Stimulated activated CD8-positive, alpha-beta memory T cell treated with anti-CD3 and anti-CD28 coated beads, Interleukin-15, amount 100 ng/mL, for 1 hour (primary cell): ENCODE data around the gene BANP.

ENCODE experiments used
- DNase-seq: peaks from one replicate; pipeline ENCODE4 v3.0.0-alpha.2; 2020; ENCODE audit warnings: low read depth

The BANP gene

DNA sequence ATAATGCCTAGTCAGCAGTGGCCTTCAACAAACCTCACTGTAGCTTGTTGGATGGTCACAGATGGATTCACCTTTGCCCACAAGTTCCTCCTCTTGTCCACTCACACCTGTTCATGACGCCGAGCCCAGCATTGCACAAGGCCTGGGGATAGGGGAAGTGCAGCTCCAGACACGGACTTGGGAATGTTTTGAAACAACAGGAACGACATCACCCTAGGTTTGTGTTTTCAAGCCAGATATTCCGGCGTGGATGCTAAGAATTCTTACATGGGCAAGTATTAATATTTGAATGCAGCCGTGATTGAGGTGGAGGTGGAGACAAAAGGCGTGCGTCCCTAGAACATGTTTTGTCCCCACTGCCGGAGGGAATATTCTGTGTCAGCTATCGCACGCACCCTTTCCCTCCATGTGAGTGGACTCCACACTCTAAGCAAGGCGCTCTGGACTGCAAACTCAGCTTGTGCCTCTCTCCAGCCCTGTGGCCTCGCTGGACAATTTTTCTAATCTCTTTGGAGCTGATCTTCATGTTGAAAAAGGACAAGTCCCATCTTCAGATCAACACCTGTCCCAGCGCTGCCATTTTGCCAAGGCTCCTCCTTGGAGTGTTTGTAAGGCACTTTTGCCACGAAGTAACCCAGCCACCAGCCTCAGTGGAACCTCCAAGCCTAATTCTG, 2.0 kb upstream of the BANP start:
- DNase-seq: no peak

DNA sequence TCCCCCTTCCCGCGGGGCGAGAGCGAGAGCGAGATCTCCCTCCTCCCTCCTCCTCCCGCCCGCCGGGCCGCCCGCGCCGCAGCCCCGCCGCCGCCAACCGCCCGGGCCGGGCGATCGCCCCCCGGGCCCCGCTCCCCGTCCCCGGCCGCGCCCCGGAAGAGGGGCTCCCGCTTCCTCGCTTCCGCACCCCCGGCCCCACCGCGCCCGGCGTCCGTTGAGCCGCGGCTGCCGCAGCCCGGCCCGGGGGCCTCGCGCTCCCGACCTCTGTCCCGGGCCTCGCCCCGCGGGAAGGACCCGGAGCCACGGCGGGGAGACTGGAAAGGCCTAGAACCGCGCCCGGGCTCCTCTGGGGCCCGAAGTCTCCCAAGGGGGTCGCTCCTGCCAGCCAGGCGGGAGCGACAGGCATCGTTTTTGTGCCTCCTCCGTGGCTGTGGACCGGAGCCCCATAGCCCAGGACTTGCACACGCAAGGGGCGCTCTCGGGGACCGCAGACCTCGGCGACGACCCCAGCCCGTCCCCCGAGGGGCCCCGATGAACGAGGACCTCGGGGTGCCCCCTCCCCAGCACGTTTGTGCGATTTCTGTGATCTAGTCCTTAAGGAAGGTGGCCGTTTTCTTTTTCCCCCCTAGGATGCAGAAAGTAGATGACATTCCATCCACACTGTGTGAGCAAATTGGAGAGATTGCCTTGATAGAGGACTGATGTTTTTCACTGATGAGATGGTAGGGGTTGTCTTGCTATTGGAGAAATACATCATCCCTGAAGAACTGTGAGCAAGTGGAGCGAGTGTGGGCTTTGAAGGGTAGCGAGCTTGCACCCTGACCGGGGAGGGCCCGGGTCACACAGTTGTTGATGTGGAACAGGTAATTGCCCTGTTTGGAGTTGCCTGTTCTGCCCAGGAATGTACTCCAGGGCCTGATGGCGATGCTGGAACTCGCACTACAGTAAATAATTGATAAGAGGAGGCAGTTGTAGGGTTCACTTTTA, 611 bp downstream of the BANP start:
- DNase-seq: no peak

DNA sequence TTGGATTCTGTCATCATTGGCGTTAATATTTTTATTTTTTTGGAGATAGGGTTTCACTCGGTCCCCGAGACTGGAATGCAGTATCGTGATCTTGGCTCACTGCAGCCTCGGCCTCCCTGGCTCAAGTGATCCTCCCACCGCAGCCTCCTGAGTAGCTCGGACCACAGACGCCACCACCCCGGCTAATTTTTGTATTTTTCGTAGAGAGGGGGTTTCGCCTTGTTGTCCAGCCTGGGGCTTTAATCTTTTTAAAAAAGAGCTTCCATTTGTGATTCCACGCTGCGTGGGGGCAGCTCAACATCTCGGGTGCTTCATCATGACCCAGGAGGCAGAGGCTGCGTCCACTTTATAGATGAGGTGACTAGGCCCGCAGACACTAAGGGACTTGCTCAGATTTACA, 1.5 kb downstream of the BANP start:
- DNase-seq: no peak

DNA sequence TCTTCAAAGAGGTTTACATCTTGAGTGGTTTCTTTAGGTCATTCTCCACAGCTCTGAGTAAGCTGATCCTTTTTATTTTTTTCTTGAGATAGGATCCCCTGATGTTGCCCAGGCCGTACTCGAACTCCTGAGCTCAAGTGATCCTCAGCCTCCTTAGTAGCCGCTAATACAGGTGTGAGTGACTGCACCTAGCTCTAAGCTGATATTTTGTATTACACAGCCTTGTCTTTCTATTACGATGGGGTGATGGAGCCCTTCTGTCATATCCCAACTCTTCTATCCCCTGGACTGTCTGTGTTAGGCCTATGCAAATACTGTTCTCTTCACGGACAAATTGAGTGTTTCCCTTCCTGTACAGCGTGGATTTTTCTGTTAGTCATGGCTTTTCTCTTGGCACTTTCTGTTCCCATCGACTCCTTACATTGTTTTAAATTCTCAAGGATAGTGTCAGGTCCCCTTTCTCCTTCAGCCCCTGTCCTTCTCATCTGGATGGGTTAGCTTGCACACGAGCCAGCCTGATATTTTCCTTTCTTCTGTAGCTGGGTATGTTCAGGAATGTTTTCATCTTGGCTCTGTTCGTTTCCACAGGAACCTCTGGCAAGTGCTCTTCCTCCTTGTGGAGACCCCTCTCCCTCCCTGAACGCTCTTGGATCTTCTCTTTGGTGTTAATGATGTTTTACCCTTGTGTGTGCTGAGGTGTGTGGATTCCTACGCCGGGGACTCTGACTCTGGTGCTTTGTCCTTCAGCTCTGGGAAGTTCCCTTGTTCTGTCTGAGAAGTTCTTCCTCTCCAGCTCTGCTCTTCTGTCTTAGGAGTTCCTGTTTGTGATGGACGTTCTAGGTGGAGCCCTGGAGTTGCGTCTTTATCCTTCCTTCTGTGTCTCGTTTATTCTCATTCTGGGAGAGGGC, 2.3 kb downstream of the BANP start:
- no peak for DNase-seq

DNA sequence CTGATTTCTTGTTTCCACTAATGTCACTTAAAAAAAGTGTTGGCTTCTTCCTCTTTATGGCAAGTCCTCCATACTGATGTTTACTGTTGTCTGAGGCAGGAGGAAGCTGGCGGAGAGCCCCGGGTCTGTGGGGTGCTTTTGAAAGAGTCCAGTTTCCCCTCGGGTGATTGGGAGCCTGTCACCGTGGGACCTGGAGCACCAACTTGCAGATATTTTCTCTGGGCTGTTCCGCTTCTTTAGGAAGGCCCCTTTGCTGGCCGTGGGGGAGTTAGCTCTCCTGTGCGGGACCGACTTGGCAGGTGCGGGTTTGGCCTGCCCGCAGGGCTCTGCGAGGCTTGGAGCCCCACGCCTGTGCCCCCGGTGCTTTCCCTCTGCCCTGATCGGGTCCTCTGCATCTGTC, 3.1 kb downstream of the BANP start:
- DNase-seq: no peak

DNA sequence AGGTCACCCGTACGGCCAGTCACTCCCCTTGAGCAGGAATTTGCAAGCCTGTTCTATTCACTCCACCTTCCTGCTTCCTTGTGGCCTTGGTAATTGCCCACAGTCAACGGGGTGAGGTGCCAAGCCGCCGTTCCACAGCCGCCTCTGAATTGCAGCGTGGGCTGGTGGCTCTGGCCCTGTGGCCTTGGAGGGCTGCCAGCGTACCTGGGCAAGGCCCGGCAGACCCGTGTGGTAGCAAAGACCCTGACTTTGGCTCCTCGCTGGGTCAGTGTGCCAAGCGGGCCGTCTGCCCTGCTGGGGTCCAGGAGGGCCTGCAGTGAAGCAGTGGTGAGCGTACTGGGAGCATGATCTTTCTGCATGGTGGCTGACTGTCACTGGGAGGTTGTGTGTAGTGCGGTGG, 3.6 kb downstream of the BANP start:
- DNase-seq: no peak

DNA sequence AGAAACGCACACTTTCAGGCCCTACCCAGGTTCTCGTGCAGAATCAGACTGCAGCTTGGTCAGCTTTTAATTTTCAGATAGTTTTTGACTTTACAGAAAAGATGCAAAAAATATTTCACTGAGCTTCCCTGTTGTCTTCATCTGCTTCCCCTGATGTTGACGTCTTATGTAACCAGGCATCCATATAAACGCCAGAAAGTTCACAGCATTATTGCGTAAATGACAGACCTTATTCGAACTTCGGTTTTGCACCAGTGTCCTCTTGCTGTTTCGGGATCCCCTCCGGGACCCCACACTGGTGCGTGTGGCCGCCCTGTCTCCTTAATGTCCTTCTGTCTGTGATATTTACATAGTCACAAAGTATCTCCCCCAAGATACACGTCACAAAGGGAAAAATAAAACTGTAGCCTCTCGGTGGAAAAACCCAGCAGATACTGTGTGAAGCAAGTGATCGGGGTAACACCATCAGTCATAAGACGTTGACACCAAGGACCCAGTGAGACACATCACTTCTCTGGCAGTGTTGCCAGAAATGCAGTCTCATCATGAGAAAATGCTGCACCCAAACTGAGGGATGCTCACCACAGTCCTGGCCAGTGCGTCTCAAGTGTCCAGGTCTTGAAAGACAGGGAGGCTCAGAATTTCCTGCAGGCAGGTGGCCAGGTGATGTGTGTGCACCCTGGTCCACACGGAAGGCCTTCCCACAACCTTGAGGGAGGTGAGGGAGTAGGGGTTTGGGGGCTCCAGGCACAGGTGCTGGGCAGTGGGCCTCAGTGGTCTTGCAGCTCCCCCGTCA, 4.3 kb downstream of the BANP start:
- DNase-seq: no peak

DNA sequence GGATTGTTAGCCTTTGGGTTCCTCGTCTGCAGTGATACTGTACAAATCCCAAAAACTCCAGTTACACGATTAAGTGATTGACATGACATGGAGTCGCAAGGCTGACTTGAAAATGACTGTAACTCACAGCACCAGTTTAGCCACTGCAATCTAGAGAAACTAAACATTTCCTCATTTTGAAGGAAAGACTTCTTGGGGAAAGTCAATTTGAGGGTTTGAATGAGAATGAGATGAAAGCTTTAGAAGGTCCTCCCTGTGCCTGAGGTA, 4.8 kb downstream of the BANP start:
- no peak for DNase-seq

DNA sequence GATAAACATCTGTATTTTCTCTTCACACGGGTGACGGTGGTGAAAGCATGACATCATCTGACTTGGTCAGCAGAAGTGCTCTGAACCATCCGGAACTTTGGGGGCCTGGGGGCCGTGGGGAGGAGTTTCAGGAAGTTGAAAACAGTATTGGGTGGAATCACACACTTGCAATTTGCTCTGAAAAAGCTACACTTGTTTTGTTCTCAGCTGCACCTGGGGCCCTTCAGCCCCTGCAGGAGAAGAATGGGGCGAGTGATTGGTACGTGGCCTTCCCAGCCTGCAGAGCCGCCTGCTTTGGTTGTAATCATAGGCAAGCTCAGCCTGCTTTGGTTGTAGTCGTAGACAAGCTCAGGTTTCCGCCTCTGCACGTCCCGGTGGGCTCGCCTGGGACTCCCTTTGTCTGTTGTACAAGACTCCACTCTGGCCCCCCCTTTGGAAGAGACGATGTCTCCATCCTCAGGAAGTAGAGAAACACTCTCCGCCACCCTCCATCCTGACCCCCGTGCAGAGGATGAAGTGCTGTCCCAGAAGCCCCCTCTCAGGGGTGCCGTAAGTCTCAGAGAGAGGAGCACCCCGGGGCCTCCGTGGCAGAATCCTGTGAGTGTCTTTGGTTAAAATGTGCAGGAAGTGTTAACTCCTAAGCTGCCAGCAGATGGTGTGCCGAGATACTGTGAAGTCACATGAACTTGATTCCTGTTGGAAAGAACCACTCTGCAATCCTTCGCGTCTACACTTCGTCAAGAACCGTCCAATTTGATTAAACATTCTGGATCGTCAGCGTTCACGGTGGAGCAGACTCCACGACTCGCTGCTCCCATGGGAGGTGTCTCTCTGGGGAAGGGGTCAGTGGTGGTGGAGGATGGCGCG, 5.4 kb downstream of the BANP start:
- peak; percentile 38 for DNase-seq

DNA sequence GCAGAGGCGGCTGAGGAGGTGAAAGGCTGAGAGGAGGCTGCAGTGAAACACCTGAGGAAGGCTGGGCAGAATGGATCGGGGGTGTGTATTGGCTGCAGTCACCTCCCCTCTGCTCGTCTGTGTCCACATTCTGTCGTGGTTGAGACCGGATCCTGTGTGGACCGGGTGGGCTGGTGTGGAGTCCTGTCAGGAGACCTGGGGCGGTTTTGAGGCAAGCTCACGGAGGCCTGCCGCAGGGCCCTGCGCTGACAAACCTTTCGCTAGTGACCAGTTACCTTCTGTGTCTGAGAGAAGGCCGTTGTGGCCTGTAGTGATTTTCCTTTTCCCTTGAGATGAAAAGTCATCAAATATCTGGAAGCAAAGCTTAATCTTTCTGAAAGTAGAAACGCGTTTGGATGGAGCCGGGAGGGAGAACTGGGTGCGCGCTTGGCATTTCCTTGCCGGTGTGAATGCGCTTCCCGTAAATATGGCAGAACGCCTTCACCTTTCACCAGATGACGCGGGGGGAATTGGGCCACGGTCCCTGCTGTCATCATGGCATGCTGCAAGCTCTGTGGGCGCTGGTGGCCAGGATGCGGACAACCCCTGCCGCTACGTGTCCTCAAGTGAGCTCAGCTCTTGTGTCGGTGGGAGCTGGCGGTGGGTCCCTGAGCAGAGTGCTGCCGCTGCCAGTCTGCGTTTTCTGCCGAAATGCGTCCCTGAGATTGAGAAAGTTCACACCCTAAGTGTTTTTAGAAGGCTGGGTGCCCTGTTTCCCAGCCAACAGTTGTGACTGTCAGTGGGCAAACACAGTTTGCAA, 6.3 kb downstream of the BANP start:
- DNase-seq: no peak

DNA sequence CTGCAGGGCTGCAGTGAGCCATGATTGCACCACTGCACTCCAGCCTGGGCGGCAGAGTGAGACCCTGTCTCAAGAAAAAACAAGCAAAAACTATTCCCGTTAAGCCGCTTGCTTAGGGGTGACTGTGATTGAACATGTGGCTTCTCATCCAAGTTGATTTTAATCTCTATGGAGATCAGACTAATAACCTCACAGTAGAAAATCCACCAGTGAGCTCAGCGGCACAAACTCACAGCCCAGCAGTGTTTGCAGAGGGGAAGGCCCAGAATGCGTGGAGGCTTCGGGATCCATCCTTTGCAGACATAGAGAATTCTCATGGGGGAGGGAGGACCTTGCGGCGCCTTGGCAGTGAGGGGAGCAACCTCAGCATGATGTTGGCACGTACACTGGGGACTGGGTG, 7.4 kb downstream of the BANP start:
- DNase-seq: no peak

DNA sequence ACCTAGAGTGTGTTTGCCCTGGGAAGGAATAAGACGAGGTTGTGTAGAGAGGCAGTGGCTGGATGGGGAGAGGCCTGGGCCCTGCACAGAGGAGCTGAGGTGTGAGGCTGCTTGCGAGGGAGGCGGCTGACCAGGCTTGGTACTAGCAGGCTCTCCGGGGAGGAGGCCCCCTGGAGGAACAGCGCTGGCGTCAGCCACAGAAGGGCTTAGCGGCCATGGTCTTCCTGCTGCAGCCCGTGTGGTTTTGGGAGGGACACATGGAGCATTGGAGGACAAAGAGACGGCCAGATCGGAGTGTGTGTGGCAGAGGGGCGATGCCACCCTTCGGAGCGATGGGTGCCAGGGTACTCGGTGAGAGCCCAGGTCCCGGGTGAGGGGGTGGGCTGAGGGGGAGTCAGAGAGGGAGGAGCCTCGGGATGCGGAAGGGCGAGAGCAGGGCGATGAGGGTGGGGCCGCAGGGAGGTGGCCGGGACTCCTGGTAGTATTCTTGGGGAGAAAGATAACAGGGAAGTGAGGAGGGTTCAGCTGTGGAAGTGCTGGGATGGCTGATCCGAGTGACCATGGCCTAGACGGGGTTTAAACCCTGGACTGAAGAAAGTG, 8.3 kb downstream of the BANP start:
- no peak for DNase-seq

DNA sequence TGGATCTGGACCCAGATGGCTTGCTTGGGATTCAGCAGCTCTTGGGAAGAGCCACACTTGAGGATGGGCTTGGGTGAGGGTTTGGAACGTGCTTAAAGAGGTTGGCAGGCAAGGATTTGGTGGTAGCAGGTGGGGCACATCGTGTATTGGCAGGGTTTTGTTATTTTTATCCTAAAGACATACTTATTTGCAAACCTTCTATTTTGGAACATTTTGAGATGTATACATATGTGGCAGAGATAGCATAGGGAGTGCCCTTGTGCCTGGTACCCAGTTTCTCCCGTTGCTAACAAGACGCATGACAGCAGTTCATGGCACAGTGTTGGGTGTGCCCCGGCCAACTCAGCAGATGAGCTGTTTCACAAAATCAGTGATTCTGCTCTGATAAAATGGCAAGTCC, 9.1 kb downstream of the BANP start:
- no peak for DNase-seq

DNA sequence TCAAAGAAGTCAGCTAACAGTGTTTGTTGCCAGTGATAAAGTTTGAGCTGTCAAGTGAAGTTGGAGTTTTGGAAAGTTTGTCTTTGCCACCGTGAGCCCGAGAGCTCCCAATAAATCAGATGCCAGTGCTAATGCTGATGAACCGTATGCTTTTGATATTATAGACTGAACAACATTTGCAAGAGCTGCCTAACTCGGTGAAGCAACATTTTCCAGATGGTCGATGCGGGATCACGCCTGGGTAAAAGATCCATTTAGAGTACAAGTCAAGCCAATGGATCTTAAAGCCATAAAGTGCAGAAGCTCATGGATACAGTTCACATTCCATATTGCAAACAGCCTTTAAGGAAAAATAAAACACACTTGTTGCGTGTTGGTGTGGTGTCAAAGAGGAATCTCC, 9.6 kb downstream of the BANP start:
- DNase-seq: no peak

DNA sequence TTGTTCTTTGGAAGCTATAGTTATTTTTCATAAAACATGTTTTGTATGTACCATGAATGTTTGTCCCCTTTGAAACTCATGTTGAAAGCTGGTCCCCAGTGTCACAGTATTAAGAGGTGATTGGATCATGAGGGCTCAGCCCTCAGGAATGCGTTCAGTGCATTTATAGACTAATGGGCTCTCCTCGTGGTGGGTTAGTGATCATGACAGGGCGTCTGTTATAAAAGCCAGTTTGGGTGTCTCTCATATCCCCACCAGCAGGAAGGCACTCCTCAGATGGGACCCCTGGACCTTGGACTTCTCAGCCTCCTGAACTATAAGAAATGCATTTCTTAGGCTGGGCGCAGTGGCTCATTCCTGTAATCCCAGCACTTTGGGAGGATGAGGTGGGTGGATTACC, 10.4 kb downstream of the BANP start:
- no peak for DNase-seq

DNA sequence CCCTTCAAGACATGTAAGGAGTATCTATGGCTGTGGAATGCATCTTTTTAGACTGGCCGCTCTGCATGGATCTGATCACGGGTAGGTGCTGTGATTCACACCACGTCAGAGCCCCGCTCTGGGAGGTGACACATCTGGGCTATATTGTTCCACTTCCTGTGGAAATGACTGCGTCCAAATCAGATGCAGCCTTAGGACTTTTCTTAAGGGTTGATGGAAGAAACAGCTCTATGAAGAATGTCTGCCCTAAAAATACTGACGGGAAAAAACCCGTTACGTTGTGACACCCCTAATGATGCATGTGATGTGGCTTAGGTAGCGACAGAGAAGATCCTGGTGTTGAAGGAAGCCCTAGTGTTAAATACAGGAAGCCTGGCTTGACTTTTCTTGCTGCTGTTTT, 12.2 kb downstream of the BANP start:
- peak; percentile 32 for DNase-seq

DNA sequence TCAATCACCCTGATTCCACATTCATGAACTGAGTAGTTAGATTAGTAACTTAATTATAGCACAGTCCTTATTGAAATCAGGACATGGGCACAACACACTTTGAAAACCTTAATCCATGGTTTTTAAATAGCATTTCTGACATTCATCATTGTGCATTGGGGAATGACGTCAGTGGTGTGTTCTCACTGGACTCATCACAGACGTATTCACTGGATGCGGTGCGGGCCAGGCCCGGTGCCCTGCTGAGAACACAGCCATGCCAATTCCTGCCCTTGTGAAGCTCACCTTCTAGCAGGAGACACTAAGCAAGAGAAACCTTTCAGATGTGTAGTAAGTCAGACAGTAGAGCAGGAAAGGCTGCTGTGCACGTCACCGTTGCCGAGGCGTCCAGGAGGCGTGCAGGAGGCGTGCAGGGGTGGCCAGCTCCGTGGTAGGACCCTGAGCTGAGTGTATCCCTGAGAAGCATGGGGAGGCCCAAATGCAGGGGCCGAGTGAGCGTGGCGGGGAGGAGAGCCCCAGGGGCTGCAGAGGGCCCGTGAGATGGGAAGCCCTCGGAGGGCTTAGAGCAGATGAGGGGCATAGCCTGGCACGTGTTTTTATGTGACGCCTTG, 12.9 kb downstream of the BANP start:
- no peak for DNase-seq

DNA sequence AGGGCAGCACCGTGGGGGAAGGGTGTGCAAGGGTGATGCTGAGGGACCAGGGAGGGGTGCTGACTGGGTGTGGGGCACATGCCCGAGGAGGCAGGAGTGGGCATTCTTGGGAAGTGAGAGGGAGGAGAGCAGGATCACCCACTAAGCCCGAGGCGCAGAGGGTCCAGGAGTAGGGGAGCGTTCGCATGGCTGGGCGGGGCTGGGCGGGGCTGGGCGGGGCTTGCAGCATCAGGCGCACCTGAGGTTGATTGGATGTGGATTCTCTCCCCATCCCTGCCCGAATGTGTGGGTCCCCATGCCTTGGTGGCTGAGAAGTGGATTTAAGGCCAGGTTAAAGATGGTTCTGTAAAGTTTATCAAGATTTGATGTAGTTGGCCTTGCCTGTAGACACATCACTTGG, 14.2 kb downstream of the BANP start:
- DNase-seq: no peak

DNA sequence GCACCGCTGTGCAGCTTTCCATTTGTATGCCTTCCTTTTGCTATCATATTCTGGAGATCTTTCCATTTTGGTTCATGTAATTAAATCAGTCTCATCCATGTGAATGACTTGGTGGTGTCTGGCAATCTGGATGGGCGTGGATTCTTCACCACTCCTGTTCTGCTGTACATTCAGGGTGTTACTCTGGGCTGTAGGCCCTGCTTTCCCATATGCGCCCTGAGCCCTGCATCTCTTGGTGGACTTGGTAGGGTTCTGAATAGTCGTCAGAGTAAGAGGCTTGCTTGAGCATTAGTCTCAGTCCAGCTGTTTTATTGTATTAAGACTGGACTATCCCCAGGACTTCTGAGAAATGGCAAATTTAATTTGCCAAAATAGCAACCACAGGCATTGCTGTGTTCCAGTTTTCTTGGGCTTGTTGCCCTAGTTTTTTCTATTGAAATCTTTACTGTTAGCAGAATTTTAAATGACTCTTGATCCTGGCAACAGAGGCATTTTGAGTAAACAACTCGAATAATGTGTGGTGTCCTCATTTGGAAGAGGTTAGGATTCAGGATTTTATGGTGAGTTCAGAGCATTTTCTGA, 14.9 kb downstream of the BANP start:
- DNase-seq: no peak
